CD4-positive, alpha-beta T cell treated with Interferon gamma for 1 hour (primary cell): ENCODE data around the gene RUVBL1.
A peak's percentile ranks its signal among the peaks of the same experiment; 100 is the strongest.
"Not testable (repeated sequence)": the region's sequence is repeated elsewhere in the genome, so short reads cannot be mapped to it uniquely, and the experiment has no call there.

Source experiments
- DNase-seq: peaks from one replicate; pipeline ENCODE4 v3.0.0-alpha.2; 2020

RUVBL1 gene

GRCh38 chr3:128123538-128124368 lies at the start of gene RUVBL1:
TSS of gene RUVBL1 (minus strand) at chr3:128123812. CDS start at chr3:128123724, 88 bp downstream.
- DNase-seq = peak; percentile 98

- no peak for DNase-seq
Observed at GRCh38 chr3:128173200-128173599, 49.6 kb upstream of the RUVBL1 start.

GRCh38 chr3:128170866-128171516 lies 47.4 kb upstream of the RUVBL1 start:
- DNase-seq = no peak

GRCh38 chr3:128168836-128169235 lies 45.2 kb upstream of the RUVBL1 start:
- no peak for DNase-seq

- DNase-seq = no peak
Observed at GRCh38 chr3:128167973-128168674, 44.5 kb upstream of the RUVBL1 start.

- no peak for DNase-seq
Observed at GRCh38 chr3:128167646-128167972, 44.0 kb upstream of the RUVBL1 start.

GRCh38 chr3:128166971-128167453 lies 43.4 kb upstream of the RUVBL1 start:
- DNase-seq = no peak

GRCh38 chr3:128163432-128163831 lies 39.8 kb upstream of the RUVBL1 start:
- no peak for DNase-seq

- no peak for DNase-seq
Observed at GRCh38 chr3:128160661-128161060, 37.0 kb upstream of the RUVBL1 start.

GRCh38 chr3:128155616-128156360 lies 32.2 kb upstream of the RUVBL1 start:
- DNase-seq = no peak

- not testable (repeated sequence) for DNase-seq
Observed at GRCh38 chr3:128154354-128154753, 30.7 kb upstream of the RUVBL1 start.

GRCh38 chr3:128153156-128154041 lies 29.8 kb upstream of the RUVBL1 start, which contains the start of gene EEFSEC:
TSS of gene EEFSEC (plus strand) at chr3:128153481. CDS start at chr3:128153508, 27 bp downstream.
- peak; percentile 81 for DNase-seq

- peak; percentile 72 for DNase-seq
Observed at GRCh38 chr3:128152419-128153155, 29.0 kb upstream of the RUVBL1 start.

GRCh38 chr3:128151758-128152274 lies 28.2 kb upstream of the RUVBL1 start:
- no peak for DNase-seq

- DNase-seq = no peak
Observed at GRCh38 chr3:128149650-128150049, 26.0 kb upstream of the RUVBL1 start.

- no peak for DNase-seq
Observed at GRCh38 chr3:128146201-128146600, 22.6 kb upstream of the RUVBL1 start.

- DNase-seq = peak; percentile 15
Observed at GRCh38 chr3:128145279-128145678, 21.7 kb upstream of the RUVBL1 start.

- no peak for DNase-seq
Observed at GRCh38 chr3:128144512-128145187, 21.0 kb upstream of the RUVBL1 start.

- DNase-seq = no peak
Observed at GRCh38 chr3:128143496-128143895, 19.9 kb upstream of the RUVBL1 start.

- DNase-seq = peak; percentile 47
Observed at GRCh38 chr3:128133273-128133883, 9.8 kb upstream of the RUVBL1 start.
